Activated T-helper 1 cell treated with anti-CD3 and anti-CD28 coated beads, Interleukin-2, amount 50 U/mL, for 16 hours (primary cell): ENCODE data around the gene ZBTB39.
"Not testable (repeated sequence)": the region's sequence is repeated elsewhere in the genome, so short reads cannot be mapped to it uniquely, and the experiment has no call there.

Source experiments
- DNase-seq, 2 donors: peaks; one replicate each; pipeline ENCODE4 v3.0.0-alpha.2; 2020; ENCODE audit warnings: low read depth in 1 of 2, low spot score in 1 of 2

The ZBTB39 gene

DNA sequence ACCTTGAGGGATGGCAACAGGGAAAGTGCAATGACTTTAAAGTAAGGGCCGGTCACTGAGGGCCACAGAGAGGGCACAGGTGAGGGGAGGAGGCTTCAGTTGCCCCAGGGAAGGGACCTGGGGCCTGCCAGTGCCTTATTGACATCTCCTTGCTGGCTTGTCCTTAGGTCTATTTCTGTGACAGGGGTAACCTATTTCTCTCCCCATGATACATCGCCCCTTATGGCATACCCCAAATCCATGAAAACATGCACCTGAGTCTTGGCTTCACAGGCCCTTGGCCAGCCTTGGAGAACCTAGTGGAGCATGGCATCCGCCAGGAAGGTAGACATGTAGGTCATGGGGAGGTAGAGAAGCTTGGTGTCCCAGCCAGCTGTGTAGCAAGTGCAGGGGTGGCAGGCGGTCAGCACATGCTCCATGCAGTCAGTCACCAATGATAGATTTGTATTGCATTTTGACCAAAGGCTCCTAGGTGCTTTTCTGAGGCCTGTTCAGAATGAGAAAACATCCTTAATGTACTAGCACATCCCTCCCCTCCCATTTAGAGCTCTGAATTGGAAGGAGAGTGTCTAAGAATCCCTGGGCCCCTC is 25.3 kb downstream of the ZBTB39 start:
- DNase-seq = no peak

DNA sequence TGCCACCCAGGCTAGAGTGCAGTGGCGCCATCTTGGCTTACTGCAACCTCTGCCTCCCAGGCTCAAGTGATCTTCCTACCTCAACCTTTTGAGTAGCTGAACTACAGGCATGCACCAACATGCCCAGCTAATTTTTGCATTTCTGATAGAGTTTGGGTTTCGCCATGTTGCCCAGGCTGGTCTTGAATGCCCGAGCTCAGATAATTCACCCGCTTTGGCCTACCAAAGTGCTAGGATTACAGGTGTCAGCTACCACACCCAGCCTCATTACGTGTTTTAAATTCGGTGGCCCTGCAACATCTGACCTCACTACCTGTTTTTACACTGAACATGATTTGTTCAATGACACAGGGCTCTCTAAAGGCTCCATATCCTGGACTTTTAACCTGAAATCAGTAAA is 26.1 kb downstream of the ZBTB39 start:
- DNase-seq = no peak

DNA sequence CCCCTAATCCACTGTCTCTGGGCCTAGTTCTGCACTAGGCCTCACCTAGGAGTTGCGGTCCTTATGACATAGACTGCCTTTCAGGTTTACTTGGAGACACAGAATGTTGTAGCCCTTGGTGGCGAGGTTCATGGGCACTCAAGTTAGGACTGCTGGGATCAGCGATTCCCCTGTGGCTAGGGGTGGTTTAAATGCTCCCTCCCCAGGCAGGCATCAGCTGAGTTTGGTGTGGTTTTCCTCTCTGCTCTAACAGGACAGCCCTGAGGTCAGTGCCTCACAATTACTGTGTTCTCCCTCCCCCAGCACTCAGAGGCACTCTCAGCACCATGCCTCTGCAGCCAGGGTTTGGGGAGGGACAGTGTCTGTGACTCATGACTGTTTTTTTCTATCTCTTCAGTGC is 26.7 kb downstream of the ZBTB39 start:
- DNase-seq = no peak

DNA sequence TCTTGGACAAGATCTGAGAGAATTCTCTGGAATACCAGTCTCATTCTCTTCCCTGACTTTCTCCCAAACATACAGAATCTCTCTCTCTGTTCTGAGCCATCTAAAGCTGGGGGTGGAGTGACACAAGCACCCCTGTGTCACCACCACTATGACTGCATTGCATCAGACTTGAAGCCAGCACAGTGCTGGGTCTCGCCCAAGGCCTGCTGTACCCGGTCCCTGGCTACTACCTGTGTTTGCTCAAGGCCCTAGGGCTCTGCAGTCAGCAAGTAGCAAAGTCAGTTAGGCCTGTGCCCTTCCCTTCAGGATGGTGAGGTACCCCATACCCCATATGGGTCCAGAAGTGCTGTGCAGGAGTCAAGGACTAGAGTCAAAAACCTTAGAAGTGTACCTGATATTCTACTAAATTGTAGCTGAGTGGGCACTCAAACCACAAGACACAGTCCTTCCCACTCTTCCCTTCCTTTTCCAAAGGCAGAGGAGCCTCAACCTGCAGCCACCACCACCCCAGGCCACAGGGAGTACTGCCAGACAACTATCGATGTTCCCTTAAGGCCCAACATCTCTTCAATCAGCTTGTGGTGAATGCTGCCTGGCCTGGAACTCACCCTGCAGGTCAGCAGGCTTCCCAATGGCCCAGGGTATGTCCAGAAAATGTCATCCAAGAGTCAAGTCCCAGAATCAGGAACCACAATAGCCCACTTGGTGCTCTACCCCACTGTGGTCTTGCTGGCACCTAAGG is 27.8 kb downstream of the ZBTB39 start:
- no peak for DNase-seq

DNA sequence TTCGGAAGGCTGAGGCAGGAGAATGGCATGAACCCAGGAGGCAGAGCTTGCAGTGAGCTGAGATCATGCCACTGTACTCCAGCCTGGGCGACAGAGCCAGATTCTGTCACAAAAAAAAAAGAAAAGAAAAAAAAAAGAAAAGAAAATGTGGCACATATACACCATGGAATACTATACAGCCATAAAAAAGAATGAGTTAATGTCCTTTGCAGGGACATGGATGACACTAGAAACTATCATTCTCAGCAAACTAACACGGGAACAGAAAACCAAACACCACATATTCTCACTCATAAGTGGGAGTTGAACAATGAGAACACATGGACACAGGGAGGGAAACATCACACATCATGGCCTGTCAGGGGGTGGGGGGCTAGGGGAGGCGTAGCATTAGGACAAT is 29.0 kb downstream of the ZBTB39 start:
- DNase-seq = not testable (repeated sequence)

DNA sequence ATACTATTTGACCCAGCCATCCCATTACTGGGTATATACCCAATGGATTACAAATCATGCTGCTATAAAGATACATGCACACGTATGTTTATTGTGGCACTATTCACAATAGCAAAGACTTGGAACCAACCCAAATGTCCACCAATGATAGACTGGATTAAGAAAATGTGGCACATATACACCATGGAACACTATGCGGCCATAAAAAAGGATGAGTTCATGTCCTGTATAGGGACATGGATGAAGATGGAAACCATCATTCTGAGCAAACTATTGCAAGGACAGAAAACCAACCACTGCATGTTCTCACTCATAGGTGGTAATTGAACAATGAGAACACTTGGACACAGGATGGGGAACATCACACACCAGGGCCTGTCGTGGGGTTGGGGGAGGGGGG is 32.1 kb downstream of the ZBTB39 start:
- not testable (repeated sequence) for DNase-seq

DNA sequence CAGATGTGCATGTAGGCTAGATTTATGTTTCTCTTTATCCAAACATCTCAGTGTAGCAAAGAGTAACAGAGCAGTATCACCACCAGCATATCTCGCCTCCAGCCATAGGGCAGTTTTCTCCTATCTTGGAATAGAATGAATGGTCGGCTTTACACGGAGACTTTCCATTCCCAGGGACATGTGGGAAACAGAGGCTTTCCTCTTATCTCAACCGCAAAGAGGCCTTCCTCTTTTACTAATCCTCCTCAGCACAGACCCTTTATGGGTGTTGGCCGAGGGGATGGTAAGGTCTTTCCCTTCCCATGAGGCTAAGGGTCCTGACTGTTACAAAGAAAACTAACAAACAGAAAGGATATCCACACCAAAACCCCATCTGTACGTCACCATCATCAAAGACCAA is 37.4 kb downstream of the ZBTB39 start:
- DNase-seq = not testable (repeated sequence)

DNA sequence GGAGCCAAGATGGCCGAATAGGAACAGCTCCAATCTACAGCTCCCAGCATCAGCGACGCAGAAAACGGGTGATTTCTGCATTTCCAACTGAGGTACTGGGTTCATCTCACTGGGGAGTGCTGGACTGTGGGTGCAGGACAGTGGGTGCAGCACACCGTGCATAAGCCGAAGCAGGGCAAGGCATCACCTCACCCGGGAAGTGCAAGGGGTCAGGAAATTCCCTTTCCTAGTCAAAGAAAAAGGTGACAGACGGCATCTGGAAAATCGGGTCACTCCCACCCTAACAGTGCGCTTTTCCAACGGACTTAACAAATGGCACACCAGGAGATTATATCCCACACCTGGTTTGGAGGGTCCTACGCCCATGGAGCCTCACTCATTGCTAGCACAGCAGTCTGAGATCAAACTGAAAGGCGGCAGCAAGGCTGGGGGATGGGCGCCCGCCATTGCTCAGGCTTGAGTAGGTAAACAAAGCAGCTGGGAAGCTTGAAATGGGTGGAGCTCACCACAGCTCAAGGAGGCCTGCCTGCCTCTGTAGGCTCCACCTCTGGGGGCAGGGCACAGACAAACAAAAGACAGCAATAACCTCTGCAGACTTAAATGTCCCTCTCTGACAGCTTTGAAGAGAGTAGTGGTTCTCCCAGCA is 40.2 kb downstream of the ZBTB39 start:
- not testable (repeated sequence) for DNase-seq

DNA sequence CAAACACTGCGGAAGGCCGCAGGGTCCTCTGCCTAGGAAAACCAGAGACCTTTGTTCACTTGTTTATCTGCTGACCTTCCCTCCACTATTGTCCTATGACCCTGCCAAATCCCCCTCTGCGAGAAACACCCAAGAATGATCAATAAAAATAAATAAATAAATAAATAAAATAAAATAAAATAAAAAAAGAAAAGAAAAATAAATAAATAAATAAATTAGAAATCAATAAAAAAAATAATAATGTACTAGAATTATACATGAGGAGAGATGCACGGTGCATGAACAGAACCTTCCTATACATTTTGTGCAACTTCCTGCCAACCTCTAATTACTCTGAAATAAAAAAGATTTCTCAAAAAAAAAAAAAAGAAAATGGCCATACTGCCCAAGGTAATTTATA is 41.2 kb downstream of the ZBTB39 start:
- not testable (repeated sequence) for DNase-seq

DNA sequence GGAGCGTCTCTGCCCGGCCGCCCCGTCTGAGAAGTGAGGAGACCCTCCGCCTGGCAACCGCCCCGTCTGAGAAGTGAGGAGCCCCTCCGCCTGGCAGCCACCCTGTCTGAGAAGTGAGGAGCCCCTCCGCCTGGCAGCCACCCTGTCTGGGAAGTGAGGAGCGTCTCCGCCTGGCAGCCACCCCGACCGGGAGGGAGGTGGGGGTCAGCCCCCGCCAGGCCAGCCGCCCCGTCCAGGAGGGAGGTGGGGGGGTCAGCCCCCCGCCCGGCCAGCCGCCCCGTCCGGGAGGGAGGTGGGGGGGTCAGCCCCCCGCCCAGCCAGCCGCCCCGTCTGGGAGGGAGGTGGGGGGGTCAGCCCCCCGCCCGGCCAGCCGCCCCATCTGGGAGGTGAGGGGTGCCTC is 42.8 kb downstream of the ZBTB39 start:
- DNase-seq = not testable (repeated sequence)

DNA sequence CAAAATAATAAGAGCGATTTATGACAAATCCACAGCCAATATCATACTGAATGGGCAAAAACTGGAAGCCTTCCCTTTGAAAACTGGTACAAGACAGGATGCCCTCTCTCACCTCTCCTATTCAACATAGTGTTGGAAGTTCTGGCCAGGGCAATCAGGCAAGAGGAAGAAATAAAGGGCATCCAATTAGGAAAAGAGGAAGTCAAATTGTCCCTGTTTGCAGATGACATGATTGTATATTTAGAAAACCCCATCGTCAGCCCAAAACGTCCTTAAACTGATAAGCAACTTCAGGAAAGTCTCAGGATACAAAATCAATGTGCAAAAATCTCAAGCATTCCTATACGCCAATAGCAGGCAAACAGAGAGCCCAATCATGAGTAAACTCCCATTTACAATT is 44.1 kb downstream of the ZBTB39 start:
- DNase-seq = not testable (repeated sequence)

DNA sequence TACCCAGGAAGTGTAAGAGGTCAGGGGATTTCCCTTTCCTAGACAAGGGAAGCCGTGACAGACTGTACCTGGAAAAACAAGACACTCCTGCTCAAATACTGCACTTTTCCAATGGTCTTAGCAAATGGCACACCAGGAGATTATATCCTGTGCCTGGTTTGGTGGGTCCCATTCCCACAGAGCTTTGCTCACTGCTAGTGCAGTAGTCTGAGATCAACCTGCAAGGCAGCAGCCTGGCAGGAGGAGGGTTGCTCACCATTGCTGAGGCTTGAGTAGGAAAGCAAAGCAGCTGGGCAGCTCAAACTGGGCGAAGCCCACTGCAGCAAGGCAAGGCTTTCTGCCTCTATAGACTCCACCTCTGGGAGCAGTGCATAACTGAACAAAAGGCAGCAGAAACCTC is 47.9 kb downstream of the ZBTB39 start:
- DNase-seq = no peak

DNA sequence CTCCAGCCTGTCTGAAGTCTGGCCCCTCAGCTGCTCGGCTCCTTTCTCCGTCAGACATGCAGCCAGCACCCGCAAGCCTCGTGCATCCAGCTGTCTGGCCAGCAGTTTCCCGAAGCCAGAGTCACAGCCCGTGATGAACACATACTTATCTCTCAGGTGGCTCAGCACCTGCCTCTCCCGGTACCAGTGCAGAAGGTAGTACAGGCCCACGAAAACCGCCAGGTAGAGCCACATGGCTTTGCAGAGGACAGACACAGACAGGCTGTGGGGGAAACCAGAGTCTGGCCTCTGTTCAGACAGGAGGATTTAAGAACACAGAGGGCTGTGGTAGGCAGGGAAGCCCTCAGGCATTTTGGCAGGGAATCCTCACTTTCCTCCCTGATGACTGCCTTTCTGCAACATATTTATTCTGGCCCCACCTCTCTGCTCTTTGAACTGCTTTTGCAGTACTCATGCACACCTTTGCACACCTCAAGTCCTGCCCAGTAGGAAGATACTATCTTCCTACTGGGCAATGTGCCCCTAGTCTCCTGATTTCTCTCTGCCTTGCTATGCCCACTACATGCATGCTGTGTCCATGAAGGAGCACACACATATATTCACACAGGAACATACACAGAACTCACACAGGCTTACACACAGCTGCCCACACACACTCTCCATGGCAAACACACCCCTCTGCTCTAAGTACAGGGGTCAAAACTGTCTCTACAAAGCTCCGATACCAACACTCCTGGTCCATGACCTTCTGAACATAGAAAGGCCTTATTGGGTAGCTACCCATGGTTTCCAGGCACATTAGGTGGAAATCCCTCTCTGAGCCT is 48.9 kb downstream of the ZBTB39 start, which contains the start of gene RDH16:
Gene RDH16, minus strand, starts transcription at position 380 of the 824 bp plus-strand sequence. Its CDS starts 146 bp downstream, at position 234.
- no peak for DNase-seq

DNA sequence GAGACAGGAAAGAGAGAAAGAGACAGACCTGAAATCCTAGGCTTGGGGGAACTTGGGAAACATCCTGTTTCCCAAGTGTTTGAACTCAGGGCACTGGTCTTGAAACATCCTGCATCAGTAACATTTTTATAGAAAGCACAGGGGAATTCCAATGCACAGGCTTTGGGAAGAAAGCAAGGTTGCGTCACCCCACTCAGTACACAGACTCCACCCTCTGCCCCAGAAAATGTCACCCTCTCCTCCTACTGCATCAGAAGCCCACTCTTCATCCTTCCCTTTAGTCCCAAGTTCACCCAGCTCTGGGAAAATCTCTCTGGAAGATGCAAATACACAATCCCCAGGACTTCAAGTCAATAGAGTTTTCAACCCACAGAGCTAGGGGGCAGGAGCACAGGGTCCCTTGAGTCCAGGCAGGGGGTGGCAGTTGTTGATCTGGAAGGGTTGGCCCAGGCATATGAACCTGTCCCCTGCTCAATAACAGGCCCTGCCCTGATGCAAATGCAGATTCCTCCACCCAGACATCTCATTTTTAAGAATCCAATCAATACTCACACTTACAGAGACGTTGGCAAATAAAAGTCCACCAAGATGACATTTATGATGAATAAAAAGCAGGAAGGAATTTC is 50.6 kb downstream of the ZBTB39 start:
- no peak for DNase-seq

DNA sequence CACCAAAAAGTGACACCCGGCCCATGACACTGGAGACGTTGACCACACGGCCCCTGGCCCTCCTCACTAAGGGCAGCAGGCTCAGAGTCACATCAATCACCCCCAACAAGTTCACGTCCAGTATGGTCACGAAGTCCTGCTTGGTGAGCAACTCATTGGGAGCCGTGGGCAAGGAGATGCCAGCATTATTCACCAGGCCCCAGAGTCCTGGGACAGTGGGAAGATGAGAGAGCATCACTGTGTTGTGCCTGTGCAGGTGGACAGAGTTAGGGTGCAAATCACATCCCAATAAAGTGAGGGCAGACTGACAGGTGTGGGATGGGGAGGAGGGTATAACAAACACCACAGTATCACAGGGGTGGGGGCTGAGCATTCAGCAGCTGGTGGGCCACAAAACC is 51.4 kb downstream of the ZBTB39 start:
- DNase-seq = no peak

DNA sequence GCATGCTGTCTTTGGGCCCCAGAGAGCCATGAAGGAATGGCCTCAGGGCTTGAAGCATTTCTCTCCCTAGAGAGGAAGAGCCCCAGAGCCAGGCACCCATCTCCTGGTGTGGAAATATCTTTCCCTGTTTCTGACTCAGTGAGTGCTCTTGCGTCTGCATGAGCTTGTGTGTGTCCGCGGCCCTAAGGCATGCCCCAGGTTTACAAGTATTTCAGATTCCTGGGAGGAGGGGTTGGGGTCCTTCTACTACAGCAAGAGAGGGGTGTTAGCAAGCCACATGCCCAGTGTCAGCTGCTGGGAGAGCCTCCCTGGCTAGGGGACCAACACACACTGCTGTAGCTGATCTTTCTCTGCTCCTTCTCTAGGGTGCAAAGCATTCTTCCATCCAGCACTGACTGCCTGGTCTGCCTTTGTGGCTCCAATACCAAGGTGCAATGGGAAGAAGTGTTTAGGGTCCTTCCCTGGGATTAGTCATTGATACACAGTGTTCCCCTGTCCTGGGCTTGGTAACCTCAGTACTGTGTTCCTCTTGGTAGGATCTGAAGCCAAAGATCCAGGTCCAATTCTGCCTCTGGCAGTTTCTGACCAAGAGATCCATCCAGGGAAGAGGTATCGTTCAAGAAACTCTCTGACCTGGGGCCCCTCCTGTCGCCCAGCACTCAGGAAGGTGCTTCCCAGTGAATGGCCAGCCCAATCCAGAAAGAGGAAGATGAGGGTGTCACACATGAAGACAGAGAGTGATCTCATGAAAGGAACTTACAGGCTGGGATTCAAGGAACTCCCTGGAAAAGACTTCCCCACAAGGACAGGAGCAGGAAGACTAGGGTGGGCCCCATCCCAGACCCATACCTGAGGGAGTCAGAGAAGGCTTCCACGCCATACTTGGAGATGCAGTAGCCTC is 52.0 kb downstream of the ZBTB39 start:
- no peak for DNase-seq

DNA sequence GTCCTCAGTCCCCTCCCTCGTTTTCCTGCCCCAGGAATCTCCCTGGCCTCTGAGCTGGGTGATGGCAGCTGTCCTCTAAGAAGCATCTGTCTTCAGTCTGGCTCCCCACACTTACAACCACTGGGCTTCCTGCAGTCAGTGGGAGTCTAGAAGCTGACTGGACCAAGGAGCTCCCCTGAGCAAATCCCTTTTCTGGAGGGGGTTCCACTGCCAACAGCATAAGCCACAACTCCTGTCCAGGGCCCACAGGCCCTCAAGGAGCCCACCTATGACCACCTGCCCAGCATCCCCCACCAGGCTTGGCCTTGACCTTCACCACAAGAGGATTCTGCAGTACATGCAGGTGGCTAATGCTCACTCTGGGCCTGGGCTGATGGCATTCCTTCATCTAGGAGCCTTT is 53.0 kb downstream of the ZBTB39 start:
- DNase-seq = no peak

DNA sequence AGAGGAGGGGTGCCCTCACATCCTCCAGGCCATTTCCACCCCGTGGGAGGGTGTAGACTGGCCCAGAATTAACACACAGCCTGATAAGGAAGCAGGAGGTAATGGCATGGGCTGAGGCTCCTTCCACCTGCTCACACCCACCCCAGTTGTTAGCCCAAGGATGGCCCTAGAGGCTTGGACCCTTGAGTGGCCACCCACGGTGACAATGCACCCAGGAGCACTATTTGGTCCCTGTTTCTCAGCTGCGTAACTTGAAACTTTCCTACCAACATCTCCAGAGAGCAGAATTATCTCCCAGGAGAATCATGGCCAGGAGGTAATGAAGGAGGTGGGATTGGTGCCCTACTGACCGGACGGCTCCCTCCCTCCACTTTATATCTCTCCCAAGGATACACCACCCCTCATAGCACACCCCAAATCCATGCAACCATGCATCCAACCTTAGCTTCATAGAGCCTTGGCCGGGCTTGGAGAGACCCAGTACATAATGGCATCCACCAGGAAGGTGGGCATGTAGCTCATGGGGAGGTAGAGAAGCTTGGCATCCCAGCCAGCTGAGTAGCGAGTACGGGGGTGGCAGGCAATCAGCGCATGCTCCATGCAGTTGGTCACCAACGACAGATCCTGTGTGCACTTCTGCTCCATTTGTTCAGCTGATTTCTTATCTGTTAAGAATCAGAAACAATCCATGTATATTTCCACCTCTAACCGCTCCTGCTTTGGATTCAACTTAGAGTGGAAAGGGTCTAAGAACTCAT is 54.6 kb downstream of the ZBTB39 start:
- no peak for DNase-seq

DNA sequence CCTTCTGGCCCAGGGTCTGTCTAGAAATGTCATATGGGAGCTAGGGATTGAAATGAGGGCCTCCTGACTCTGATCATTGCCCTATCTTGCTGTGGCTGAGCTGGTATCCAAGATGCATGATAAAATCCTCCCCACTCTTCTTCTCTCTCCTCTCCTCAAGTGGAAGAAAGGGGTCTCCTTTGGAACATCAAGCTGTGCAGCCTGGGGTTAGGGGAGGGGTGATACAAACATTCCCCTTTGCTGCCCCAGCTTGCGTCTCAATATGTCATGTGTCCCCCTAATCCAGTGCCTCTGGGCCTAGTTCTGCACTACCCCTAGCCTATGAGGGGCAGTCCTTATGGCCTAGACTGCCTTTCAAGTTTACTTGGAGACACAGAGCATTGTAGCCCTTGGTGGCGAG is 57.5 kb downstream of the ZBTB39 start:
- DNase-seq = no peak
